Caco-2 (cell line): ENCODE data around the gene HSDL1. TPM values are rescaled to one million over a fixed set of nuclear protein-coding genes. Genes with fewer than 3 reads are reported as not detected.
A peak's percentile ranks its signal among the peaks of the same experiment; 100 is the strongest.

Experiments
- BruUV-seq: library from RNA; stranded (reverse); fragments of 400-500 nt; replicated peaks from 2 replicates; lab custom pipeline; 2021; lab: Mats Ljungman, UMichigan
- CTCF ChIA-PET: fragments of 300-600 bp; sonication (Branson Sonifier 250); formaldehyde crosslinking; loops from one replicate; lab custom pipeline; 2022; ENCODE audit warnings: antibody characterized with exemption; lab: Charles Lee
- POLR2A ChIA-PET: fragments of 300-600 bp; sonication (Branson Sonifier 250); formaldehyde crosslinking; loops from one replicate; lab custom pipeline; 2022; ENCODE audit warnings: antibody characterized with exemption; lab: Charles Lee
- DNase-seq, 2 experiments: peaks; one replicate each; pipeline versions ENCODE4 v3.0.0 to v3.0.0-alpha.2; 2020 to 2022
- H3K27me3 ChIP-seq: replicated peaks from 2 replicates; pipeline ENCODE4 v1.6.0; 2011; ENCODE audit warnings: low read length; ENCODE audit not compliant: control insufficient read depth, insufficient read depth
- H3K36me3 ChIP-seq: 2 replicates; pipeline ENCODE4 v1.5.1; 2011; ENCODE audit warnings: low read length; ENCODE audit not compliant: control insufficient read depth, insufficient read depth
- H3K4me1 ChIP-seq: fragments of 250-450 bp; sonication (Bioruptor Pico); 2 replicates; pipeline ENCODE4 v1.5.1; 2020; ENCODE audit warnings: mild to moderate bottlenecking
- H3K4me3 ChIP-seq: 2 replicates; pipeline ENCODE4 v1.5.1; 2011; ENCODE audit warnings: low read depth, mild to moderate bottlenecking, control low read depth, low read length
- H3K9me3 ChIP-seq: fragments of 250-450 bp; sonication (Bioruptor Pico); 2 replicates; pipeline ENCODE4 v1.5.1; 2020; ENCODE audit warnings: mild to moderate bottlenecking, moderate library complexity
- H3K27ac Mint-ChIP-seq: one replicate; pipeline ENCODE4 v1.8.0; 2022; ENCODE audit warnings: mixed read lengths; ENCODE audit not compliant: unreplicated experiment
- H3K27me3 Mint-ChIP-seq: one replicate; pipeline ENCODE4 v1.8.0; 2022; ENCODE audit warnings: mixed read lengths; ENCODE audit not compliant: insufficient read depth, unreplicated experiment
- H3K36me3 Mint-ChIP-seq: one replicate; pipeline ENCODE4 v1.8.0; 2022; ENCODE audit warnings: mild to moderate bottlenecking, mixed read lengths; ENCODE audit not compliant: insufficient read depth, unreplicated experiment
- H3K4me1 Mint-ChIP-seq: one replicate; pipeline ENCODE4 v1.8.0; 2022; ENCODE audit warnings: low read depth, mixed read lengths; ENCODE audit not compliant: unreplicated experiment
- H3K4me3 Mint-ChIP-seq: one replicate; pipeline ENCODE4 v1.8.0; 2022; ENCODE audit warnings: mild to moderate bottlenecking, moderate library complexity, mixed read lengths; ENCODE audit not compliant: unreplicated experiment
- H3K9me3 Mint-ChIP-seq: one replicate; pipeline ENCODE4 v1.8.0; 2022; ENCODE audit warnings: mixed read lengths; ENCODE audit not compliant: unreplicated experiment
- intact Hi-C: fragments of 100-400 bp; cut with micrococcal nuclease; formaldehyde crosslinking; loops from one replicate; pipeline ENCODE4 v1.10.0; 2022; ENCODE audit not compliant: unreplicated experiment
- total RNA-seq: library from RNA; stranded (reverse); gene quantifications from 2 replicates; pipeline ENCODE4 v1.2.3, GENCODE V29; 2022
- TF ChIP-seq, protein P1 (sequence below), 2 experiments: fragments of 200-600 bp in 1 of 2; IDR thresholded peaks; 1 replicate in 1 of 2; 2 replicates in 1 of 2; pipeline versions ENCODE4 v1.5.1 to v1.8.0; 2011 to 2022; ENCODE audit warnings: antibody characterized with exemption in 1 of 2, control low read depth in 1 of 2, inconsistent platforms in 1 of 2, low read depth in 1 of 2, low read length in 1 of 2, mild to moderate bottlenecking in 1 of 2, moderate library complexity in 1 of 2; ENCODE audit not compliant: insufficient read depth in 1 of 2, severe bottlenecking in 1 of 2, unreplicated experiment in 1 of 2

Gene HSDL1
- total RNA-seq, 1 experiment from 2014 or later: 23.7 TPM

GRCh38 chr16:84087466-84088151 lies 57.4 kb downstream of the HSDL1 start:
- Mint-ChIP-seq H3K9me3 (no peaks in the 10 kb centered on the region), H3K36me3 (peaks cover 84% of the 10 kb centered on the region), H3K27ac (no peak overlapping the region), H3K4me3 (no peak overlapping the region), H3K4me1 (no peaks in the 10 kb centered on the region), H3K27me3 (no peaks in the 10 kb centered on the region)
- ChIA-PET POLR2A (no interaction called here), CTCF (interaction anchor here (0.6 to 0.7 kb wide), 2 partner anchors 43 to 346 kb away, joined by 3 to 4 read pairs; no protein-coding TSS in a partner anchor)
- Histone ChIP-seq H3K4me1 (no peaks in the 10 kb centered on the region), H3K36me3 (peaks cover 7% of the 10 kb centered on the region), H3K27me3 (no peaks in the 10 kb centered on the region), H3K9me3 (no peaks in the 10 kb centered on the region), H3K4me3 (no peak overlapping the region)
- no peak for DNase-seq
- TF ChIP-seq, protein P1, sequence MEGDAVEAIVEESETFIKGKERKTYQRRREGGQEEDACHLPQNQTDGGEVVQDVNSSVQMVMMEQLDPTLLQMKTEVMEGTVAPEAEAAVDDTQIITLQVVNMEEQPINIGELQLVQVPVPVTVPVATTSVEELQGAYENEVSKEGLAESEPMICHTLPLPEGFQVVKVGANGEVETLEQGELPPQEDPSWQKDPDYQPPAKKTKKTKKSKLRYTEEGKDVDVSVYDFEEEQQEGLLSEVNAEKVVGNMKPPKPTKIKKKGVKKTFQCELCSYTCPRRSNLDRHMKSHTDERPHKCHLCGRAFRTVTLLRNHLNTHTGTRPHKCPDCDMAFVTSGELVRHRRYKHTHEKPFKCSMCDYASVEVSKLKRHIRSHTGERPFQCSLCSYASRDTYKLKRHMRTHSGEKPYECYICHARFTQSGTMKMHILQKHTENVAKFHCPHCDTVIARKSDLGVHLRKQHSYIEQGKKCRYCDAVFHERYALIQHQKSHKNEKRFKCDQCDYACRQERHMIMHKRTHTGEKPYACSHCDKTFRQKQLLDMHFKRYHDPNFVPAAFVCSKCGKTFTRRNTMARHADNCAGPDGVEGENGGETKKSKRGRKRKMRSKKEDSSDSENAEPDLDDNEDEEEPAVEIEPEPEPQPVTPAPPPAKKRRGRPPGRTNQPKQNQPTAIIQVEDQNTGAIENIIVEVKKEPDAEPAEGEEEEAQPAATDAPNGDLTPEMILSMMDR (IDR thresholded peaks at IDR 0.05; ENCODE audit: insufficient read depth in 1 of 2, low read depth in 1 of 2, low read length in 1 of 2, severe bottlenecking in 1 of 2, unreplicated experiment in 1 of 2): no peak
- no TSS peak for BruUV-seq
- intact Hi-C loops: loop anchor here (10.0 kb wide), 1 partner anchor 397 kb away; no protein-coding TSS in a partner anchor

DNA sequence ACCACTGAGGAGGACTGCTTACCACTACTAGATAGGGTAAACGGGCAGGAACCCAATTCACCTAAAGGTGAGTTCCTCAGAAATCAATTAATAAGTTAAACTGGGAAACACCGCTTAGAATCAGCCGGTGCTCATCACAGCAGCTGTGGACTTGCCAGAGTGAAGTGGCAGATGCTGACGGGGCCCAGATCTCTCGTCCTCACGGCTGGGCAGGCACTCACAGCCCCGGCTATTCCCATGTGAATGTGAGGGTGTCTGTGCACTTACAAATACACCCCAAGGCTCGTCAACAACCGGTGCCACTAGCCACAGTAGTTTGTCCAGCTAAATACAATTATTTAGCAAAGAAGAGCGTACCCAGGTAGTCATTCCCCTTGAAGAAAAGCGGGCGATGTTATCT lies 58.0 kb downstream of the HSDL1 start:
- POLR2A ChIA-PET: no interaction called here
- no peak overlapping the region for H3K27ac Mint-ChIP-seq
- intact Hi-C loops: loop anchor here (10.0 kb wide), 1 partner anchor 398 kb away; no protein-coding TSS in a partner anchor

GRCh38 chr16:84086341-84086740 lies 58.6 kb downstream of the HSDL1 start:
- Histone ChIP-seq H3K36me3 (peaks cover 12% of the 10 kb centered on the region), H3K4me1 (no peaks in the 10 kb centered on the region), H3K27me3 (no peaks in the 10 kb centered on the region), H3K9me3 (no peaks in the 10 kb centered on the region), H3K4me3 (no peak overlapping the region)
- no peak overlapping the region for H3K4me3 Mint-ChIP-seq
- no peak overlapping the region for H3K27ac Mint-ChIP-seq
- ChIA-PET CTCF (interaction anchor here (0.5 to 1.9 kb wide), 2 partner anchors 101 to 159 kb away, joined by 4 to 7 read pairs; partner anchors contain the start of gene TAF1C), POLR2A (no interaction called here)
- TF ChIP-seq, protein P1 (IDR thresholded peaks at IDR 0.05; ENCODE audit: insufficient read depth in 1 of 2, low read depth in 1 of 2, low read length in 1 of 2, severe bottlenecking in 1 of 2, unreplicated experiment in 1 of 2): peak in 1 of 2 experiments; percentile 3
- no TSS peak for BruUV-seq
- H3K36me3 Mint-ChIP-seq: peaks cover 92% of the 10 kb centered on the region
- no peaks in the 10 kb centered on the region for H3K27me3 Mint-ChIP-seq
- intact Hi-C loops: loop anchor here (10.0 kb wide), 1 partner anchor 398 kb away; no protein-coding TSS in a partner anchor
- DNase-seq: peak in 1 of 2 experiments; percentile 17
- no peaks in the 10 kb centered on the region for H3K4me1 Mint-ChIP-seq
- no peaks in the 10 kb centered on the region for H3K9me3 Mint-ChIP-seq

More for the DNA sequence above, 58.0 kb downstream of the HSDL1 start:
- H3K4me1 Mint-ChIP-seq: no peaks in the 10 kb centered on the region
- no peaks in the 10 kb centered on the region for H3K9me3 ChIP-seq
- peaks cover 87% of the 10 kb centered on the region for H3K36me3 Mint-ChIP-seq
- no peaks in the 10 kb centered on the region for H3K27me3 ChIP-seq
- H3K4me1 ChIP-seq: no peaks in the 10 kb centered on the region
- H3K36me3 ChIP-seq: peaks cover 8% of the 10 kb centered on the region
- H3K4me3 ChIP-seq: no peak overlapping the region
- CTCF ChIA-PET: interaction anchor here (0.6 to 1.9 kb wide), 3 partner anchors 43 to 345 kb away, joined by 3 to 7 read pairs (median 4); partner anchors contain the start of gene TAF1C
- no peaks in the 10 kb centered on the region for H3K9me3 Mint-ChIP-seq
- no TSS peak for BruUV-seq
- H3K4me3 Mint-ChIP-seq: no peak overlapping the region
- DNase-seq: no peak
- no peaks in the 10 kb centered on the region for H3K27me3 Mint-ChIP-seq
- TF ChIP-seq, protein P1 (IDR thresholded peaks at IDR 0.05; ENCODE audit: insufficient read depth in 1 of 2, low read depth in 1 of 2, low read length in 1 of 2, severe bottlenecking in 1 of 2, unreplicated experiment in 1 of 2): no peak
